Aorta (tissue), 5 donors: ENCODE results near the gene ING5. TPM values are rescaled to one million over a fixed set of nuclear protein-coding genes. Genes with fewer than 3 reads are reported as not detected.

Experiments
- ATAC-seq: fragments of 200-7000 bp; cut with Tn5 transposase; one replicate; pipeline ENCODE4 v1.9.1; 2022; ENCODE audit warnings: moderate library complexity; ENCODE audit not compliant: low FRiP score
- DNase-seq, 2 donors: peaks; one replicate each; pipeline ENCODE4 v3.0.0-alpha.2; 2020
- H3K27ac ChIP-seq, 2 donors: one replicate each; pipeline ENCODE4 v1.5.1; 2013; ENCODE audit warnings: low read length in 2 of 2, mild to moderate bottlenecking in 2 of 2, moderate library complexity in 2 of 2, control low read depth in 1 of 2, inconsistent platforms in 1 of 2, low read depth in 1 of 2
- H3K27me3 ChIP-seq, 2 donors: one replicate each; pipeline ENCODE4 v1.6.1; 2013; ENCODE audit warnings: control low read depth in 1 of 2, low read length in 1 of 2, mild to moderate bottlenecking in 1 of 2, moderate library complexity in 1 of 2; ENCODE audit not compliant: insufficient read depth in 2 of 2, control insufficient read depth in 1 of 2
- H3K36me3 ChIP-seq, 2 donors: one replicate each; pipeline ENCODE4 v1.6.1; 2013; ENCODE audit warnings: control low read depth in 1 of 2, low read length in 1 of 2, mild to moderate bottlenecking in 1 of 2; ENCODE audit not compliant: insufficient read depth in 2 of 2, control insufficient read depth in 1 of 2
- H3K4me1 ChIP-seq, 2 donors: one replicate each; pipeline ENCODE4 v1.6.1; 2013; ENCODE audit warnings: low read length in 2 of 2, control low read depth in 1 of 2, mild to moderate bottlenecking in 1 of 2, moderate library complexity in 1 of 2; ENCODE audit not compliant: insufficient read depth in 2 of 2, control insufficient read depth in 1 of 2
- H3K4me3 ChIP-seq, 2 donors: one replicate each; pipeline ENCODE4 v1.5.1; 2013; ENCODE audit warnings: low read length in 2 of 2, control low read depth in 1 of 2, mild to moderate bottlenecking in 1 of 2
- H3K9me3 ChIP-seq: one replicate; pipeline ENCODE4 v1.6.1; 2013; ENCODE audit warnings: mild to moderate bottlenecking, low read length; ENCODE audit not compliant: control insufficient read depth
- WGBS, 2 donors: extraction: QIAGEN DNeasy Blood & Tissue Kit; methylation state at CpG; one replicate each; pipeline ENCODE4 v1.1.7; 2013; 5-methylcytosine and 5-hydroxymethylcytosine counted together
- intact Hi-C, 2 donors: fragments of 100-400 bp; cut with DNase I; formaldehyde crosslinking; loops; one replicate each; pipeline versions ENCODE4 v1.14.2 to v1.15.0; 2022
- polyA plus RNA-seq, 2 donors: library from polyadenylated mRNA; stranded (reverse); fragments of 200-250 nt; gene quantifications; one replicate each; pipeline ENCODE4 v1.2.3, GENCODE V29; 2013
- total RNA-seq, 2 donors: library from RNA; stranded (reverse); fragmentation: NEBNext Ultra II Directional; extraction: Animal tissue kit (Norgen Biotek cat#: 25700); gene quantifications; one replicate each; pipeline ENCODE4 v1.2.1, GENCODE V29; 2021
- donor health status: healthy with polysubstance abuse.
- donor health status: Bipolar disorder and iron deficiency.
- donor health status: DM: no; HTN: no; CAD: no.
- donor health status: DM: no; HTN: no; CAD: no.
- donor health status: DM: yes; HTN: yes; CAD: no.

ING5 gene
- total and polyA plus RNA-seq, 4 donors = 11.9 to 51.7 (median 31.2) TPM

DNA sequence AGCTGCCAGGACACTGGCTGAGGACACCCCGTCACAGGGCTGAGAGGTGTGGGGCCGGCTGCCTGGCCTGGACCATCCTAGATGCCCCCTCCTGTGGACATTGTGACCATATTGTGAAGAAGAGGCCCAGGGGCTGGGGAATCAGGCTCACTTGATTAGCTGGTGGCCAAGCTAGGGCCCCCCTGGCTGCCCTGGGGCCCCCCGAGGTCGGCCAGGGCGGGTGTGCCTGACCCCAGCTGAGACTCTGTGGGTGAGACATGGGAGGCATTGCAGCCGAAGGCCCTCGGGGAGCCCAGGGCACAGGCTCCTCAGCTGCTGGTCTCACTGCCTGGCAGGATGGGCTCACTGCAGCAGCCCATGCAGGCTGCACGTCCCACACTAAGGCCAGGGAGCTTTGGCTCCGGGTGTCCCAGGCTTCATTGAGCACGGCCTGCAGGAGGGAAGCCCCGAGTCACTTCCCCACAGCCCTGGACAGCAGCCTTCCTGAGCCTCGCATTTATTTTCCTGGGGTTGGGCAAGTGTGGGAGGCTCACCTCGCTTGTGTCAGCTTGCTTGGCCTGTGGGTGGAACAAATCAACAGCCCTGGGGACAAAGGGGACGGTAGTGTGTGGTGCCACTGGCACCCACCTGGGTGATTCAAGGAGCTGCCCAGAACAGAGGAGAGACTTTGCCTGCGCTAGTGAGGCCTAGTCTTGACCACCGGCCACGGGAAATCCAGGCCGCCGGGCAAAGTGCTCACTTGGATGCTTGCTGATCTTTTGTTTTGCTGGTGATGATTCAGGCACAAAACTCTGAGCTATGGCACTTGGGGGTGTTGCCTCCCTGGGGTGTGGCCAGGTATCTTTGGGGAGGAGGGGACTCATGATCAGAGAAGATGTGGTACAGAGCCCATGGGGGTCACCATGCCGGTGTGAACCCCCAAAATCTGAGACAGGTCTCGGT is 76.1 kb downstream of the ING5 start:
- 84 to 85% methylated on average over 21 of the region's 21 CpGs for WGBS, 2 donors

More for the DNA sequence above, 76.1 kb downstream of the ING5 start:
- no peaks in the 10 kb centered on the region for H3K27me3 ChIP-seq
- H3K9me3 ChIP-seq = no peaks in the 10 kb centered on the region
- H3K4me1 ChIP-seq = no peaks in the 10 kb centered on the region
- H3K27ac ChIP-seq = no peak overlapping the region
- H3K4me3 ChIP-seq = no peak overlapping the region
- H3K36me3 ChIP-seq = no peaks in the 10 kb centered on the region
- DNase-seq (peak in 1 of 2 donors; percentile 59), ATAC-seq (no peak)
- intact Hi-C loops = no loop called here

Other genes with a start within 250 kb of the ING5 start
- 100 to 1,000 TPM; 101 to 142 TPM for gene STK25, start 193.5 kb upstream of the ING5 start, total RNA-seq
- gene STK25, start 193.5 kb upstream of the ING5 start, polyA plus RNA-seq = 100 to 1,000 TPM in 1 of 2 donors, 10 to 100 TPM in 1; 85.1 to 261 TPM
- 10 to 100 TPM in 1 of 2 donors, 1 to 10 TPM in 1; 6.3 to 11.6 TPM for gene BOK, start 143.3 kb upstream of the ING5 start, total RNA-seq
- gene BOK, start 143.3 kb upstream of the ING5 start, polyA plus RNA-seq = 1 to 10 TPM; 3.1 to 4.7 TPM
- 10 to 100 TPM; 29.2 to 31.9 TPM for gene THAP4, start 64.9 kb upstream of the ING5 start, total RNA-seq
- gene THAP4, start 64.9 kb upstream of the ING5 start, polyA plus RNA-seq = 10 to 100 TPM; 24.3 to 41.5 TPM
- gene ATG4B, start 64.3 kb upstream of the ING5 start, total RNA-seq = 10 to 100 TPM; 71.3 to 85.4 TPM
- 10 to 100 TPM; 30.4 to 77.3 TPM for gene ATG4B, start 64.3 kb upstream of the ING5 start, polyA plus RNA-seq
- 10 to 100 TPM in 1 of 2 donors, 1 to 10 TPM in 1; 8.4 to 18.5 TPM for gene DTYMK, start 15.2 kb upstream of the ING5 start, total RNA-seq
- 10 to 100 TPM in 1 of 2 donors, 1 to 10 TPM in 1; 9.4 to 14.3 TPM for gene DTYMK, start 15.2 kb upstream of the ING5 start, polyA plus RNA-seq
- gene D2HGDH, start 32.6 kb downstream of the ING5 start, total RNA-seq = 10 to 100 TPM; 20.5 to 29.9 TPM
- 10 to 100 TPM in 1 of 2 donors, 1 to 10 TPM in 1; 4.1 to 69.8 TPM for gene D2HGDH, start 32.6 kb downstream of the ING5 start, polyA plus RNA-seq
- not detected for gene GAL3ST2, start 74.8 kb downstream of the ING5 start, total RNA-seq
- not detected for gene GAL3ST2, start 74.8 kb downstream of the ING5 start, polyA plus RNA-seq
- gene NEU4, start 107.2 kb downstream of the ING5 start, total RNA-seq = under 1 TPM in 1 of 2 donors, not detected in 1; 0.26 TPM
- 1 to 10 TPM in 1 of 2 donors, not detected in 1; 6.4 TPM for gene NEU4, start 107.2 kb downstream of the ING5 start, polyA plus RNA-seq
- gene PDCD1, start 156.9 kb downstream of the ING5 start, total RNA-seq = under 1 TPM; 0.39 to 0.75 TPM
- gene PDCD1, start 156.9 kb downstream of the ING5 start, polyA plus RNA-seq = not detected
- gene RTP5, start 167.7 kb downstream of the ING5 start, total RNA-seq = not detected
- not detected for gene RTP5, start 167.7 kb downstream of the ING5 start, polyA plus RNA-seq